ENCODE data around the gene MRPL33. TPM values are rescaled to one million over a fixed set of nuclear protein-coding genes. Genes with fewer than 3 reads are reported as not detected.
"Not testable (repeated sequence)": the region's sequence is repeated elsewhere in the genome, so short reads cannot be mapped to it uniquely, and the experiment has no call there.

MRPL33 gene
- total RNA-seq, 3 donors from 2014 or later = 43.4 to 88.2 (median 53.8) TPM

- DNase-seq (no peak), ATAC-seq (no peak)
- H3K4me3 ChIP-seq = no peak overlapping the region
- TF ChIP-seq CTCF (IDR thresholded peaks at IDR 0.05) = no peak
- H3K4me1 ChIP-seq (ENCODE audit: low read depth) = no peaks in the 10 kb centered on the region
- no peaks in the 10 kb centered on the region for H3K36me3 ChIP-seq (ENCODE audit: low read depth)
- intact Hi-C loops (cut with DNase I, micrococcal nuclease) = no loop called here
- no peaks in the 10 kb centered on the region for H3K9me3 ChIP-seq
These were observed 28.9 kb upstream of the MRPL33 start for GRCh38 chr2:27742571-27742970.

GRCh38 chr2:27745494-27745893, 26.0 kb upstream of the MRPL33 start:
- H3K9me3 ChIP-seq; H3K36me3 ChIP-seq (ENCODE audit: low read depth); ATAC-seq; intact Hi-C loops (cut with DNase I, micrococcal nuclease); DNase-seq; H3K4me3 ChIP-seq; H3K4me1 ChIP-seq (ENCODE audit: low read depth): not testable (repeated sequence)

- peaks cover 3% of the 10 kb centered on the region for H3K9me3 ChIP-seq
- intact Hi-C loops (cut with DNase I, micrococcal nuclease) = no loop called here
- ATAC-seq = no peak
- no peak for TF ChIP-seq CTCF (IDR thresholded peaks at IDR 0.05)
- H3K4me3 ChIP-seq = no peak overlapping the region
- H3K4me1 ChIP-seq (ENCODE audit: low read depth) = no peaks in the 10 kb centered on the region
- DNase-seq = no peak
- no peaks in the 10 kb centered on the region for H3K36me3 ChIP-seq (ENCODE audit: low read depth)
These were observed 25.2 kb upstream of the MRPL33 start for GRCh38 chr2:27746325-27746724.

GRCh38 chr2:27747827-27748352, 23.6 kb upstream of the MRPL33 start:
- no peak for DNase-seq
- intact Hi-C loops (cut with DNase I, micrococcal nuclease) = no loop called here
- no peak overlapping the region for H3K4me3 ChIP-seq
- TF ChIP-seq CTCF (IDR thresholded peaks at IDR 0.05) = no peak
- H3K36me3 ChIP-seq (ENCODE audit: low read depth) = no peaks in the 10 kb centered on the region
- no peaks in the 10 kb centered on the region for H3K4me1 ChIP-seq (ENCODE audit: low read depth)
- H3K9me3 ChIP-seq = peaks cover 3% of the 10 kb centered on the region
- no peak for ATAC-seq

GRCh38 chr2:27748803-27749554, 22.5 kb upstream of the MRPL33 start:
- H3K9me3 ChIP-seq; ATAC-seq; H3K4me1 ChIP-seq (ENCODE audit: low read depth): not testable (repeated sequence)

GRCh38 chr2:27751377-27751776, 20.1 kb upstream of the MRPL33 start:
- no peak for TF ChIP-seq CTCF (IDR thresholded peaks at IDR 0.05)
- H3K4me3 ChIP-seq = no peak overlapping the region
- H3K36me3 ChIP-seq (ENCODE audit: low read depth) = no peaks in the 10 kb centered on the region
- ATAC-seq (no peak), DNase-seq (no peak)
- H3K9me3 ChIP-seq = peaks cover 3% of the 10 kb centered on the region
- no peaks in the 10 kb centered on the region for H3K4me1 ChIP-seq (ENCODE audit: low read depth)
- intact Hi-C loops (cut with DNase I, micrococcal nuclease) = no loop called here

More at GRCh38 chr2:27748803-27749554, 22.5 kb upstream of the MRPL33 start:
- intact Hi-C loops (cut with DNase I, micrococcal nuclease); H3K4me3 ChIP-seq; H3K36me3 ChIP-seq (ENCODE audit: low read depth); DNase-seq: not testable (repeated sequence)
